Measurements from ENCODE around the gene KCNJ16. TPM values are rescaled to one million over a fixed set of nuclear protein-coding genes. Genes with fewer than 3 reads are reported as not detected.

The KCNJ16 gene
- total RNA-seq, 1 donor from 2014 or later = 16.6 TPM

- Mint-ChIP-seq H3K4me1 (ENCODE audit: low read depth) (no peaks in the 10 kb centered on the region), H3K9me3 (ENCODE audit: low read depth) (no peaks in the 10 kb centered on the region), H3K27me3 (peaks cover 12% of the 10 kb centered on the region), H3K4me3 (ENCODE audit: low read depth) (no peak overlapping the region), H3K27ac (no peak overlapping the region), H3K36me3 (ENCODE audit: insufficient read depth) (no peaks in the 10 kb centered on the region)
- no peak for TF ChIP-seq CTCF (IDR thresholded peaks at IDR 0.05; ENCODE audit: unreplicated experiment)
- no peak for DNase-seq (ENCODE audit: low spot score, unreplicated experiment)
Measured at GRCh38 chr17:70181376-70181775, 106.4 kb downstream of the KCNJ16 start.

GRCh38 chr17:70181866-70182265 is 106.8 kb downstream of the KCNJ16 start:
- Mint-ChIP-seq H3K4me1 (ENCODE audit: low read depth) (no peaks in the 10 kb centered on the region), H3K27me3 (peaks cover 12% of the 10 kb centered on the region), H3K4me3 (ENCODE audit: low read depth) (no peak overlapping the region), H3K36me3 (ENCODE audit: insufficient read depth) (no peaks in the 10 kb centered on the region), H3K9me3 (ENCODE audit: low read depth) (no peaks in the 10 kb centered on the region), H3K27ac (no peak overlapping the region)
- DNase-seq (ENCODE audit: low spot score, unreplicated experiment) = no peak
- no peak for TF ChIP-seq CTCF (IDR thresholded peaks at IDR 0.05; ENCODE audit: unreplicated experiment)

GRCh38 chr17:70183508-70183907 is 108.5 kb downstream of the KCNJ16 start:
- no peak for TF ChIP-seq CTCF (IDR thresholded peaks at IDR 0.05; ENCODE audit: unreplicated experiment)
- no peaks in the 10 kb centered on the region for H3K9me3 Mint-ChIP-seq (ENCODE audit: low read depth)
- no peak overlapping the region for H3K27ac Mint-ChIP-seq
- DNase-seq (ENCODE audit: low spot score, unreplicated experiment) = no peak
- H3K27me3 Mint-ChIP-seq = peaks cover 12% of the 10 kb centered on the region
- H3K4me3 Mint-ChIP-seq (ENCODE audit: low read depth) = no peak overlapping the region
- no peaks in the 10 kb centered on the region for H3K36me3 Mint-ChIP-seq (ENCODE audit: insufficient read depth)
- no peaks in the 10 kb centered on the region for H3K4me1 Mint-ChIP-seq (ENCODE audit: low read depth)

- no peak for TF ChIP-seq CTCF (IDR thresholded peaks at IDR 0.05; ENCODE audit: unreplicated experiment)
- no peaks in the 10 kb centered on the region for H3K9me3 Mint-ChIP-seq (ENCODE audit: low read depth)
- no peaks in the 10 kb centered on the region for H3K4me1 Mint-ChIP-seq (ENCODE audit: low read depth)
- no peak for DNase-seq (ENCODE audit: low spot score, unreplicated experiment)
- no peak overlapping the region for H3K4me3 Mint-ChIP-seq (ENCODE audit: low read depth)
- no peaks in the 10 kb centered on the region for H3K36me3 Mint-ChIP-seq (ENCODE audit: insufficient read depth)
- peaks cover 12% of the 10 kb centered on the region for H3K27me3 Mint-ChIP-seq
- no peak overlapping the region for H3K27ac Mint-ChIP-seq
Measured at GRCh38 chr17:70184207-70184606, 109.2 kb downstream of the KCNJ16 start.

GRCh38 chr17:70184770-70185169 is 109.7 kb downstream of the KCNJ16 start:
- no peak for DNase-seq (ENCODE audit: low spot score, unreplicated experiment)
- no peaks in the 10 kb centered on the region for H3K9me3 Mint-ChIP-seq (ENCODE audit: low read depth)
- H3K27me3 Mint-ChIP-seq = peaks cover 12% of the 10 kb centered on the region
- H3K4me1 Mint-ChIP-seq (ENCODE audit: low read depth) = no peaks in the 10 kb centered on the region
- H3K36me3 Mint-ChIP-seq (ENCODE audit: insufficient read depth) = no peaks in the 10 kb centered on the region
- H3K4me3 Mint-ChIP-seq (ENCODE audit: low read depth) = no peak overlapping the region
- TF ChIP-seq CTCF (IDR thresholded peaks at IDR 0.05; ENCODE audit: unreplicated experiment) = no peak
- H3K27ac Mint-ChIP-seq = no peak overlapping the region

Other genes starting within 250 kb of the KCNJ16 start
- 2.6 and 3.1 TPM in 2 replicates for gene KCNJ2, start 94.3 kb downstream of the KCNJ16 start, total RNA-seq

All from progenitor cell of endocrine pancreas (in vitro differentiated cells).